Epithelial cell of proximal tubule (primary cell): ENCODE data around the gene ATP6V0B. TPM values are rescaled to one million over a fixed set of nuclear protein-coding genes. Genes with fewer than 3 reads are reported as not detected.

Experiments used
- DNase-seq: peaks from one replicate; pipeline ENCODE4 v3.0.0-alpha.2; 2011; ENCODE audit warnings: low read depth
- H3K4me3 ChIP-seq: 2 replicates; pipeline ENCODE4 v1.5.1; 2011; ENCODE audit warnings: low read depth, mild to moderate bottlenecking, low read length
- total RNA-seq: library from RNA; depleted of rRNA; stranded (reverse); fragments of >200 nt; gene quantifications from 2 replicates; pipeline ENCODE4 v1.2.3, GENCODE V29; 2015
- TF ChIP-seq, protein P1 (sequence below): conservative IDR thresholded peaks from 2 replicates; pipeline ENCODE4 v1.5.1; 2012; ENCODE audit warnings: low read depth, mild to moderate bottlenecking, low read length

The ATP6V0B gene
- total RNA-seq, 1 donor from 2014 or later: 139 TPM

DNA sequence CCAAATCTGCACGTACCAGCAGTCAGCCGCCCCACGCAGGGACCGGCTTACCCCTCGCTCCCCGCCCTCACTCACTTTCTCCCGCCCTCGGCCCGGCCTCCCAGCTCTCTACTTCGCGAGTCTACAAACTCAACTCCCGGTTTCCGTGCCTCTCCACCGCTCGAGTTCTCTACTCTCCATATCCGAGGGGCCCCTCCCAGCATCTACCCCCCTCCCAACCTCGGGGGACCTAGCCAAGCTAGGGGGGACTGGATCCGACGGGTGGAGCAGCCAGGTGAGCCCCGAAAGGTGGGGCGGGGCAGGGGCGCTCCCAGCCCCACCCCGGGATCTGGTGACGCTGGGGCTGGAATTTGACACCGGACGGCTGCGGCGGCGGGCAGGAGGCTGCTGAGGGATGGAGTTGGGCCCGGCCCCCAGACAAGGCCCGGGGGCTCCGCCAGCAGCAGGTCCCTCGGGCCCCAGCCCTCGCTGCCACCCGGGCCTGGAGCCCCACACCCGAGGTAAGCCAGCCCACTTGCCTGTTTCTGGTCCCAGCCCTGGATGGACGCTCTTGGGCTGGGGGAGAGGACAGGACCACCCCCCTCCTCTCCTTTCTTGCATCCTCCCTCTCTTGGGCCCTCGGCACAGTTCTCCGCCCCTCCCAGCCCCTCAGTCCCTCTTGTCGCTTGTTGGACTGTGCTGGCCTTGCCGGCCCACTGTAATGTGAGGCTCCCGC is 41.2 kb upstream of the ATP6V0B start, which contains the start of gene ARTN:
Gene ARTN (plus strand): TSS at position 416 of the 715 bp plus-strand sequence. CDS start 1,856 bp downstream, outside the sequence.
- DNase-seq: no peak
- TF ChIP-seq, protein P1, sequence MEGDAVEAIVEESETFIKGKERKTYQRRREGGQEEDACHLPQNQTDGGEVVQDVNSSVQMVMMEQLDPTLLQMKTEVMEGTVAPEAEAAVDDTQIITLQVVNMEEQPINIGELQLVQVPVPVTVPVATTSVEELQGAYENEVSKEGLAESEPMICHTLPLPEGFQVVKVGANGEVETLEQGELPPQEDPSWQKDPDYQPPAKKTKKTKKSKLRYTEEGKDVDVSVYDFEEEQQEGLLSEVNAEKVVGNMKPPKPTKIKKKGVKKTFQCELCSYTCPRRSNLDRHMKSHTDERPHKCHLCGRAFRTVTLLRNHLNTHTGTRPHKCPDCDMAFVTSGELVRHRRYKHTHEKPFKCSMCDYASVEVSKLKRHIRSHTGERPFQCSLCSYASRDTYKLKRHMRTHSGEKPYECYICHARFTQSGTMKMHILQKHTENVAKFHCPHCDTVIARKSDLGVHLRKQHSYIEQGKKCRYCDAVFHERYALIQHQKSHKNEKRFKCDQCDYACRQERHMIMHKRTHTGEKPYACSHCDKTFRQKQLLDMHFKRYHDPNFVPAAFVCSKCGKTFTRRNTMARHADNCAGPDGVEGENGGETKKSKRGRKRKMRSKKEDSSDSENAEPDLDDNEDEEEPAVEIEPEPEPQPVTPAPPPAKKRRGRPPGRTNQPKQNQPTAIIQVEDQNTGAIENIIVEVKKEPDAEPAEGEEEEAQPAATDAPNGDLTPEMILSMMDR: no peak
- H3K4me3 ChIP-seq: peak within 1 kb of the TSS; percentile 49

DNA sequence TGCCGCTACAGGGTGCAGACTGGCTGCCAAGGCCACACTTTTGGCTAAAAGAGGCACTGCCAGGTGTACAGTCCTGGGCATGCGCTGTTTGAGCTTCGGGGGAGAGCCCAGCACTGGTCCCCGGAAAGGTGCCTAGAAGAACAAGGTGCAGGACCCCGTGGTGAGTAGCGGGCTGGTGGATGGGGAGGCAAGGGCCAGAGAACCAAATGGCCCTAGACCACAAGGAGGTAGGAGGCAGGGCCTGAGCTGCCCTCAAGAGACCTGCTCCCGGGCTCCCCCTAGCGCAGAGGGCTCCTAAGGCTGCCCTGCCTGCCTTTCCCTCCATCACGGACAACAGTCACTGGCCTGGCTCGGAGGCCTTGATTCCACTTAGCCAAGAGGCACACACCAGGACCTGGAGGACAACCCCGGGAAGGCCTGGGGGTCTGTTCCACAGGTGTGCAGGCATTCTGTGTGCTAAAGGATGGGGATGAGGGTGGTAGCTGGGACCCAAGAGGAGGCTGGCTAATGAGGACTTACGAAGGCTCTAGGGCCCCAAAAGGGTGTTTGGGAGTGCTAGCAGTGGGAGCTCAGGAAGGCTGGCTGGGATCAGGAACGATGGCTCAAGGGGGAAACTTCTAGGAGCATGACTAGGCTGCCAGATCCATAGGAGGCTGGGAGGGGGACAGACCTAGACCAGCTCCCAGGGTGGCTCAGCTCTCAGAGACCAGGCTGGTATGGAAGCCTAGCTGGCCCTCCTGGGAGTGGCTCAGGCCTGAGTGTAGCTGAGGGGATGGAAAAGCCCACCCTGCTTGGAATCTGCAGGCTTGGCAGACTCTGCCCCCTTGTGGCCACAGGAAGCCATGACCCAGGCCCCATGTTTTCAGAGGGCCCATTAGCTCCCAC is 40.4 kb upstream of the ATP6V0B start:
- H3K4me3 ChIP-seq: no peak overlapping the region
- TF ChIP-seq, protein P1: peak; percentile 93
- DNase-seq: no peak

- no peak overlapping the region for H3K4me3 ChIP-seq
- TF ChIP-seq, protein P1: no peak
- DNase-seq: no peak
Measured at GRCh38 chr1:43934986-43935324, 39.8 kb upstream of the ATP6V0B start.

DNA sequence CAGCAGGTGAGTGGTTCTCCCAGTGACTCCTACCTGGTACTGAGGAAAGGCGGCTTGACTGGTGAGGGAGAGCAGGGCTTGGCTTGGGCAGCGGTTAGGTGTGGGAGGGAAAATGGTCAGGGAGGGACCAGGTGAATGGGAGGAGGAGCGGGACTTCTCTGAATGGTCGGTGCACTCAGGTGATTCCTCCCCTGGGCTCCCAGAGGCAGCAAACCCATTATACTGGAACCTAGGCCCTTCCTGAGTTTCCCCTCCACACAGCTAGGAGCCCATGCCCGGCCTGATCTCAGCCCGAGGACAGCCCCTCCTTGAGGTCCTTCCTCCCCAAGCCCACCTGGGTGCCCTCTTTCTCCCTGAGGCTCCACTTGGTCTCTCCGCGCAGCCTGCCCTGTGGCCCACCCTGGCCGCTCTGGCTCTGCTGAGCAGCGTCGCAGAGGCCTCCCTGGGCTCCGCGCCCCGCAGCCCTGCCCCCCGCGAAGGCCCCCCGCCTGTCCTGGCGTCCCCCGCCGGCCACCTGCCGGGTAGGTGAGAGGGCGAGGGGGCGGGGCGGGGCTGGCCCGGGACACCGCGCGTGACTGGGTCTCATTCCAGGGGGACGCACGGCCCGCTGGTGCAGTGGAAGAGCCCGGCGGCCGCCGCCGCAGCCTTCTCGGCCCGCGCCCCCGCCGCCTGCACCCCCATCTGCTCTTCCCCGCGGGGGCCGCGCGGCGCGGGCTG is 38.9 kb upstream of the ATP6V0B start:
- no peak for DNase-seq
- peak overlapping the region; percentile 49 for H3K4me3 ChIP-seq
- TF ChIP-seq, protein P1: no peak

- DNase-seq: no peak
- peak overlapping the region; percentile 49 for H3K4me3 ChIP-seq
- TF ChIP-seq, protein P1: peak; percentile 1
Measured at GRCh38 chr1:43936431-43937151, 38.2 kb upstream of the ATP6V0B start.

DNA sequence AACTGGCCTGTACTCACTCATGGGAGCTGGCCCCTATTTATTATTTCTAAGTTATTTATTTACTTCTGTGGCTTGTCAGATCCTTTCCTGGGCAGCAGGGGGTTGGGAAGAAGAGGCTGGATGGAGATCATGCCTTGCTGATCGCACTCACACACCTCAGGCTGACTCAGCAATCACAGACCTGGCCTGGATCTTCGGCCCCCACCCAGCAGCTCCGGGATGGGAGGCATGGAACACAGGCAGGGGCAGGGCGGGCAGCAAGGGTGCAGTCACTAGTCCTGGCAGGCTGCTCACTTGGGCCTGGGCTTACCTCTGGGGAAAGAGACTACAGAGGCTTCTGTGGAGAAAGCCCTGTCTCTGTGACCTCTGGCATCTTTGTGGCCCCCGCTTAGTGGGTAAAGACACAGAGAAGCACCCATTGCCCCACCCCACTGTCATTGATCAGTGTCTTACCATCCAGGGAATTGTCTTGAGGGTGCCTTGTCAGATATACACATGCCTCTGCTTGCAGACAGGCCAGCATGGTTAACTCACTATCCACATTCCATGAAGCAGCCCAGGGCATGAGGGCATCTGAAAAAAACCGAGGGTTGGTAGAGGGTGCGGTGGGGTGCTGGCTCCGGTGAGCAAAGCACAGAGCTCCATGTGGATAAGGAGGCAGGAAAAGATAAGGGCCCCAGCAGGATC is 37.4 kb upstream of the ATP6V0B start:
- TF ChIP-seq, protein P1: no peak
- peak; percentile 53 for DNase-seq
- peak overlapping the region; percentile 49 for H3K4me3 ChIP-seq
